Dedifferentiated amniotic fluid mesenchymal stem cell (primary cell): ENCODE measurements around the gene LRBA.

Source experiments
- DNase-seq: peaks from one replicate; pipeline ENCODE4 v3.0.0-alpha.2; 2016; ENCODE audit errors: extremely low spot score

Gene LRBA

GRCh38 chr4:150250293-150250997, 764.6 kb downstream of the LRBA start:
- no peak for DNase-seq

- DNase-seq, result no peak
Measured at GRCh38 chr4:150248181-150248580, 766.9 kb downstream of the LRBA start.

DNA sequence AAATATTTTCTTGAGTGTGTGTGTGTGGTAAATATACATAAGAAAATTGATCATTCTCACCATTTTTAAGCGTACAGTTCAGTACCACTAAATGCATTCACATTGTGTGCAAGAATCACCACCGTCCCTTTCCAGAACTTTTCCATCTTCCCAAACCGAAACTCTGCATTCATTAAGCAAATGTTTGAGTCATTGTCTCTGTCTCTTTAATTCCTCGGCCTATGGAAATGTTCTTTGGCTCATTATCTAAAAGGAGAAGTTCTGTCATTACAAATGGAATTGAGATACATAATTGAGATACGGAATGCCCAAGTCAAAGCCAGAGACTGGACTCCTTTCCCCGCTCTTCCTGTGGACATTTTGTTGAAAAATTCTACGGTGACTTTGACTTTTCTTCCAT, 767.9 kb downstream of the LRBA start:
- no peak for DNase-seq

GRCh38 chr4:150244600-150244999, 770.5 kb downstream of the LRBA start:
- no peak for DNase-seq

DNA sequence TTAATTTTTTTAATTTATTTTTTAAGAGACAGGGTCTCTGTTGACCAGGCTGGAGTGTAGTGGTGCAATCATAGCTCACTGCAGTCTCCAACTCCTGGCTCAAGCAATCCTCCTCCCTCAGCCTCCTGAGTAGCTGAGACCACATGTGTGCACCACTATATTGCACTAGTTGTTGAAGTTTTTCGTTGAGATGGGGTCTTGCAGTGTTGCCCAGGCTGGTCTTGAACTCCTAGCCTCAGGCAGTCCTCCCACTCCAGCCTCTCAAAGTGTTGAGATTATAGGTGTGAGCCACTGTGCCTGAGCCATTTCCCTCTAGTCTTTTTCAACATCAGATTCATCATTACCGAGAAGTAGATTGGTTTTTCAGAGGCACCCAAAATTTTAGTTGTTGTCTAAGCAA, 771.2 kb downstream of the LRBA start:
- no peak for DNase-seq

- DNase-seq, result peak; percentile 37
Measured at GRCh38 chr4:150242820-150243458, 772.1 kb downstream of the LRBA start.

- no peak for DNase-seq
Measured at GRCh38 chr4:150240011-150240410, 775.1 kb downstream of the LRBA start.

DNA sequence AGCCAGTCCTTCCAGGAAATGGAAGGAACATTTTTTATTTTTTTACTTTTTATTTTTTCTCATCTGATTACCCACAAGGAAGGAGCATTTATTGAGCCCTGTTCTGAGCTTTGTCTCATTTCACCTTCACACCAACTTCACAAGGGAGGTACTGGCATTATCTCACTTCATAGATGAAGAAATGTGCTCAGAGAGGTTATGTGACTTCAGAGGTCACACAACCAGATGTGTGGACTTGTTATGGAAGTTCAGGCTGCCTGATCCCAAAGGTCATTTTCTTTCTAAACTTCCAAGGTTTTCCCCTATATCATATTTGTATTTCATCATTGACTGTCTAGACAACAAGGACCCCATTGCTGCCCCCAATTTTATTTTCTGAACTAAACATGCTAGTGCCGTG, 776.5 kb downstream of the LRBA start:
- DNase-seq, result no peak

DNA sequence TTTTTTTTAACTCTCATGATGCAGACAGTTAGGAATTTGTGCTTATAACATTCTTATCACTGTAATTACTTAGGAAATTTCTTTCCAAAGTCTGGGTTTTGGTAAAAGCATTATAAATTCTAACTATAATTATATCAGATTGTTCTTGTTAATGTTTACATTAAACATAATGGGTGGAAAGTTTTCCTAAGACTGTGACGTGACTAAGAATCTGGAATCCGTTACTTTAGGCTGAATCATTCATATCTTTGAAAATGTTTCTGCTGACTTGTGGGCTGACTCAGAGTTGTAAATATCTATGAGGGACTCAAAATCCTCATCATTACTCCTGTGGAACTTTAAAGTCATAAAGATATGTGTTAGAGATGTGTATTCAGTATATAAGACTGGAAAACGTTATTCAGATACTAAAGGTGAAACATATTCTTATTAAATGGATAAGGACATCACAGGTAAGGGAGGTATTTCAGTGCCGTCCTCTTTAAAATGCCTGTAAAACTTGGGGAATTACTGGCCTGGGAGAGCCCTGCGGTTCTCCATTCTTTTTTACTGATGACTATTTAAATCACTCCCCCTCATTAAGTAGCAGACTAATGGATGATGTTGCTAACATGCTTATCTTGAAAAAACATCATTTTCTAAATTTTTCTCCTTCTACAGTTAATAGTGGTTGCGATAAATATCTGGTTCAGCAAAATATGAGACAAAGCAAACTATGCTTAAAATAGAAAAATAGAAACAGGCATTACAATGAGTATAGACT, 777.8 kb downstream of the LRBA start:
- peak; percentile 94 for DNase-seq

DNA sequence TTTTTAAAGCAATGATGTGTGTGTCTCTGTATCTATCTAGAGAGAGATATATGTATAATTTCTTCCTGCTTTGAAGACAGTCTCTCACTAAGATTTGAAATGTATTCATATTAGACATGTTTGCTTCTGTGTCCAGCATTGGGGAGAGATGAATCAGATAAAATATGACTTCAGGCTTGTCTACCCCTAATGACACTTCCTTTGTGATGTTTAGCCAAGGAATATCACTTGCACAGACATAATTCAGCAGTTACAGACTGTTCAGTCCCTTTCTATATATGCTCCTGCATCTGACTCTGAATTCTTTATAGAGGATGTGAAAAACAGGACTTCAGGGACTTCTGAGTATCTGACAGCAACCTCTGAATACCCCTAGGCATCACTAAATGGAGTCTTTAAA, 778.5 kb downstream of the LRBA start:
- DNase-seq, result no peak

DNA sequence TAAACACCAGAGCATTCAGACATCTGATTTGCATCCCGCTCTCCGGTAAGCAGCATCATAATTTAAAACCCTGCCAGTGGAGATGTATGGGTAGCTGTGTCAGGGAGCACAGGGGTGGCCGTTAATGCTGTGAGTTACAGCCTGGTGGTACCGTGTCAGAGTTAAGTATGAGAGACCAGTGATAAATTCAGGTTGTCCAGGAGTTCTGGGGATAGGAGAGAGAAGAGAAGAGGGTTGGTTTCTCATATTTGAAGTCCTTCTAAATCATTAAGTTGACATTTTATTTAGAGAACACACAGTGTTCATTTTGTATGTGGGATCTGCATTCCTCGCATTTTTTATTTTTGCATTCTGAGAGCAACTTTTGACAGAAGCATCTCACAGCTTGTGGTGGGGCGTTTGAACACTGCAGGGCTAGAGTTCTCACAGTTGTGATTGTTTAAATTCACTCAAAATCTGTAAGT, 779.2 kb downstream of the LRBA start:
- DNase-seq, result no peak

- no peak for DNase-seq
Measured at GRCh38 chr4:150235317-150235716, 779.8 kb downstream of the LRBA start.

- no peak for DNase-seq
Measured at GRCh38 chr4:150234246-150234645, 780.8 kb downstream of the LRBA start.

DNA sequence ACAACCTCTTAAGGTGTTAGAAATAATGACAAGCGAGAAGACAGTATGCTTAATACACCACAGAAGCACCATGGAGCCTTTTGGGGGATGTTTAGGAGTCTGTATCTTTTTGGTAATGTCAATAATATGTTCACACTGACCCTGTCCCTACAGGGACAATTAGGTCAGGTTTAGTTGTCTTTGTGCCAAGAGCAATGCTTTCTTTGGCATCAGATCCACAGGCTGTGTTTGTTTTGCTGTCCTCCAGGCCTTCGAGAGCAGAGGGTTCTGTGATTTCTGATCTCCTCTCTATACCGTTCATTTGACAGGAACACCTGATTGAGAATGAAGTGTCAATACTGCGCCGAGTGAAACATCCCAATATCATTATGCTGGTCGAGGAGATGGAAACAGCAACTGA, 783.1 kb downstream of the LRBA start:
- DNase-seq, result no peak

DNA sequence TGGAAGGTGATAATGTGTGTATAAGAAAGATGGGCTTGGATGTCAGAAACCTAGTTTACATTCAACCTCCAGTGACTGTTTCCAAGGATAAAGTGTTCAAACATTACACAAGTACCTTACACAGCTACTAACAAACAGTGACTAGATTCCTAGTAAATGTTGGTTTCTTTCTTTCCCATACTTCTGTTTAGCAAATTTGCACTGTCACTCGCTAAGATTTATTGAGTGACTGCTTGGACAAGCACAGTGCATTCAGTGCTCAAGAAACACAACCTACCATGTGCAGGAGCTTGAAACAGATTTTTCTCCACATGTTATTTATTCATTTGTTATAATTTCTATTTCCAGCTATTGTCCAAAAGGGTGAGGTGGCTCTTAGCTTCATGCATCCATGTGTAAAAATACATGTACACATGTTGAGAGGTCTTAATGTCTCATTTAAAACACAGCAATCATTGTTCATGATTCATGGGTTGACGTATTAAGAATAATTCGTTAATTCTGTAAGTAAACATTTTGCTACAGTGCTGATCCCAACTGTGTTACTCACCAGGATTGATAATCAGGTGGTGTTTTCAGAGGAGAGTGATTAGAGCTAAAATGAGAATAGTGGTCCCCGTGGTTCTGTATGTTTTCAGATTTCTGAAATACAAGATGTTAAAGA, 783.8 kb downstream of the LRBA start:
- DNase-seq, result no peak

- no peak for DNase-seq
Measured at GRCh38 chr4:150230561-150230960, 784.5 kb downstream of the LRBA start.

GRCh38 chr4:150229520-150229919, 785.6 kb downstream of the LRBA start:
- no peak for DNase-seq

DNA sequence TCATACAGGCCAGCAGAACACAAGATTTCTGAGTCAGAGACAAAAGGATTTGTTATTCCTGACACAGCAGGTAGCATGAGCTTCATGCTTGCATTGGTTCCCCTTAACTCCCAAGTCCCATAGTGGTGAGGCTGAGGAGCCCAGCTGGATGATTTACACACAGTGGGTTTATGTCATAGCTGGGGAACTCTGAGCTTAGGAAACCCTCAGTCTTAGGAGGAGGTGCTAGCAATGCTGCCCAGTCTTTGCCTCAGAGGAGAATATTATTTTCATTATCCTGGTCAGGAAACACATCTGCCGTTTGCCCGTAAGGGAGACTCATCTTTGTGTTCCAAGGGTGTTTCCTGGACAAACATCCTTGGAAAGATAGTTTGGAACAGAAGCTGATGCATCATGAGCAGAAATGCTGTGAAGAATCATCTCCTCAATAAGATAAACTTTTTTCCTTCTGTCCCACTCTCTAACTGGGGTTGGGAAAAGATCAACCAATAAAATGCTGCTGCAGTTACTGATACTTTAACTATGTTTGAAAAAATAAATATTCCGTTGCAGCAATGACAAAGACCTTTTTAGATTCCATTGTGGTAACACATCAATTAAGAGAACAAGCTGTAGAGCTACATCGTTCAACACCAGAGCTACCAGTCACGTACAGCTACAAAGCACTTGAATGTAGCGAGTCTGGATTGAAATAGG, 790.0 kb downstream of the LRBA start:
- peak; percentile 87 for DNase-seq

DNA sequence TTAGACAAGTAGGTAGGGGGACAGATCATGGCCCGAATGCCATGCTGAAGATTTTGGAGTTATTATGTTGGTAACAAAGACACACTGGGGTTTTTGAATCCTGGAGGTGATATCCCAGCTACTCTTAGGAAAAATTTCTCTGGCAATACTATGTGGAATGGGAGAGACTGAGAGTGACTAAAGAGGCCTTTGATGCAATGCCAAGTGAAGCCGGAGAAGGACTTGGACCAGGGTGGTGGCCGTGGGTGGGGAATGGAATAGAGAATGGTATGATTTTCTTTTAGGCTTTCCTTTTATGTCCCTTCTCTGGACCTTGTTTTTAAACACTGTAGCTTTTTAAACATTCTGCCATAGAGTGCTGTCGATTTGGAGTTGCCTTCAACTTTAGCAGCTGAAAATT, 795.2 kb downstream of the LRBA start:
- no peak for DNase-seq

DNA sequence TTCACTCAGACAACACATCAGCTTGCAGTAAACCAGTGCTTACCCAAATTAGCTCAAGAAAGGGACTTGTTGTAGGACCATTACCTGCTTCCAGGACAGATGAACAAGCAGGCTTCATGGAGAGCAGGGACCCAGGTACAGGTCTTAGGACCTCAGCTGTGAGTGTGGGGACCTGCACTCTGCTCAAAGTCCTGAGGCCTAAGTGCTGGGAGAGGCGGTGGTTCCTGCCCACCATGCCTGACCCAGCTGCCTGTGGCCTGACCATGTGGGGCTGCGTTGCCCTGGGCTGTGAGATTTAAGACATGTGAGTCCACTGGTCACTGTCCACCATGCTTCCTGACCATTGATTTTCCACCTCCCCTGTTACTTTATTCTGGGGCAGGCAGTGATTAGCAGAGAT, 796.6 kb downstream of the LRBA start:
- no peak for DNase-seq

DNA sequence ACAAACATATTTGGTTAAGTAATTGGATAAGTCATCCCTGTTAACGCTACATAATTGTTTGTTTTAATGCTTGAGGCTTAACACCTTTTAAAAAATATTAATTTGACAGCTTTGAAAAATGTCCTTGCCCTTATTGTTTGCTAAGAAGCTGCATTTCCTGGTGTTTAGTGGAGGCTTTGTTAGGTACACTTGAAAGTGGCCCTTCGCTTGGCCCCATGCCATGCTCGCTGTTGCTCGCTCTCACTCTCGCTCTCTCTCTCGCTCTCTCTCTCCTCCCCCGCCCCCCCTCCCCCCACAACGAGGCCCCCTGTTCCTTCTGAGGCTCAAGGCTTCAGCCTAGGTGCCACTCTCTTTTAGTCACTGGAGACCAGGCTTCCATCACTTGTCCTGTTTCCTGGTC, 797.3 kb downstream of the LRBA start:
- DNase-seq, result no peak

- peak; percentile 50 for DNase-seq
Measured at GRCh38 chr4:150217192-150217591, 797.9 kb downstream of the LRBA start.
